GM21717 (cell line): ENCODE measurements around the gene RUNX1.

Source experiments
- ATAC-seq: cut with Tn5 transposase; IDR thresholded peaks from one replicate; pipeline ENCODE4 v1.9.1; 2021; ENCODE audit warnings: mild to moderate bottlenecking, moderate library complexity; ENCODE audit not compliant: unreplicated experiment

The RUNX1 gene

DNA sequence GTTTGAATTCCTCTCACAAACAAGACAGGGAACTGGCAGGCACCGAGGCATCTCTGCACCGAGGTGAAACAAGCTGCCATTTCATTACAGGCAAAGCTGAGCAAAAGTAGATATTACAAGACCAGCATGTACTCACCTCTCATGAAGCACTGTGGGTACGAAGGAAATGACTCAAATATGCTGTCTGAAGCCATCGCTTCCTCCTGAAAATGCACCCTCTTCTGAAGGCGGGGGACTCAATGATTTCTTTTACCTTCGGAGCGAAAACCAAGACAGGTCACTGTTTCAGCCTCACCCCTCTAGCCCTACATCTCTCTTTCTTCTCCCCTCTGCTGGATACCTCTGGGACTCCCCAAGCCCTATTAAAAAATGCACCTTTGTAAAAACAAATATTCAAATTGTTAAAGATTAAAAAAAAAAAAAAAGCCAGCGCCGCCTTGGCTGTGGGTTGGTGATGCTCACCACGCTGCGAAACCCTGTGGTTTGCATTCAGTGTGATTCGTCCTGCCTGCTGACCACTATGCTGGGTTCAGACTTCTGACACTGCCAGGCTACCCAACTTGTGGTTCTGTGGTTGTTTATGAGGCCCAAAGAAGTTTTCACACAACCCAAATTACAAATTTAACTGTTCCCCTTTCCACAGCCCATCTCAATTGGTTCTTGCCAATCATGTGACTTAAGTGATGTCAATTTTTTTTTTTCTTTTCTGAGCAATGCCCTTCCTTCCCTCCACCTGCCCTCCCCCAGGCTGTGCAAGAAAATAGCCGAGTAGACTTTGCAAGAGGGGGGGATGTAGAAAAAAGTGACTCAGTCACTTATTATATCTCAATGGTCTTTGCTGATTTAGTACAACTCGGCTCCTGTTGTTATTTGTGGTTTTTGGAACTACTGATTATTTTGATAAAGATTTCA lies at the start of gene RUNX1:
RUNX1 (minus strand) TSS at position 597 of the 912 bp plus-strand sequence.
- ATAC-seq = peak; percentile 48

GRCh38 chr21:35097525-35097924 lies 48.4 kb upstream of the RUNX1 start:
- ATAC-seq = no peak

GRCh38 chr21:35096959-35097358 lies 47.9 kb upstream of the RUNX1 start:
- ATAC-seq = no peak

GRCh38 chr21:35095859-35096291 lies 46.8 kb upstream of the RUNX1 start:
- ATAC-seq = no peak

- no peak for ATAC-seq
Measured at GRCh38 chr21:35093514-35093913, 44.4 kb upstream of the RUNX1 start.

DNA sequence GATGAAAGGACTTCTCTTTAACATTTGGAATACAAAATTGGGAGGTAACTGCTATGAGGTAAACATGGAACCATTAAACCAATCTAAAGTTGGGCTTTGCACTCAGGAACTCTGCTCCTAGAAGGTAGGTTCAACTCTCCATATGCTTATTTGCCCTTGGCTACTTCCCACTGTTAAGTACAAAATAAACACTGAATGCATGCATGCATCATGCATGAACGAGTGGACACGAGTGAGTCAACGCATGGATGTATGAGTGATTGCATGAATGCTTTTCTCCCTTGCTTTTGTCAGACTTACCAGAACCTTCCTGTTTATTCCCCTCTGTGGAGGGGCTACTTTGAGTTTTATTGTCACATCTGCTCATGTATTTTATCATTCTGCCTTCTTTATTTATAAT lies 42.4 kb upstream of the RUNX1 start:
- no peak for ATAC-seq

DNA sequence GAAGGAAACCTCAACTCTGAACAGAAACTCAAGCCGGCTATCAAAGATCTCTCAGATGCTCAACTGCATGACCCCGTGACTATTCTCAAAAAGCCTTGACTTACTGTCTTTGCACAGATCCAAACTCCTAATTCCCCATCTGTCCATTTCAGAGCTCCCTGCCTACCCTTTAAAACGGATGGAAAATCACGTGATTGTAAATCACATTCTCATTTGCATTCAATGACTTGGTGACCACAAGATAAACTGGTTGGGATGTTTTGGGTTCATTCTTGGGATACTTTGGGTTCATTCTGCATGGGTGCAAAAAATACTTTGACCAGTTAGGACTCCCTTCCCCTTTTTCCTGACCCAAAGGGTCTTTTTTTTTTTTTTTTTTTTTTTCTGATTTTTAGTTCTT lies 41.3 kb upstream of the RUNX1 start:
- ATAC-seq = no peak

GRCh38 chr21:35088319-35088771 lies 39.2 kb upstream of the RUNX1 start:
- no peak for ATAC-seq

- no peak for ATAC-seq
Measured at GRCh38 chr21:35086357-35086756, 37.3 kb upstream of the RUNX1 start.

DNA sequence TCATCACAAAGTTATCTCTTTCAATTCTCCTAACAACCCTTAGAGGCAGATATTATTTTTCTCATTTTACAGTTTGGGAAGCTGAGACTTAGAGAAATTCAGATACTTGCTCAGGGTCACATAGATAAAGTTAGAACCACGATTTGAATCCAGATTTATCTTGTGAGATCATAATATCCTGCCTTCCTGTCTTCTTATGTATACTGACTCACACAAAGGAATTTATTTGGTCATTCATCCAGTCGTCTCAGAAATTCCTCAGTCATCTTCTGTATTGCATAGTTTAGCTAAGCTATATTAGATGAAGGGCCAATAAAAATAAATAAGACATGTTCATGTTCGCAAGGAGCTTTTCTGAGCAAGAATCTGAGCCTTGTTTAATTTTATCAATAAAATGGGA lies 35.8 kb upstream of the RUNX1 start:
- no peak for ATAC-seq

- ATAC-seq = no peak
Measured at GRCh38 chr21:35083246-35083645, 34.1 kb upstream of the RUNX1 start.

DNA sequence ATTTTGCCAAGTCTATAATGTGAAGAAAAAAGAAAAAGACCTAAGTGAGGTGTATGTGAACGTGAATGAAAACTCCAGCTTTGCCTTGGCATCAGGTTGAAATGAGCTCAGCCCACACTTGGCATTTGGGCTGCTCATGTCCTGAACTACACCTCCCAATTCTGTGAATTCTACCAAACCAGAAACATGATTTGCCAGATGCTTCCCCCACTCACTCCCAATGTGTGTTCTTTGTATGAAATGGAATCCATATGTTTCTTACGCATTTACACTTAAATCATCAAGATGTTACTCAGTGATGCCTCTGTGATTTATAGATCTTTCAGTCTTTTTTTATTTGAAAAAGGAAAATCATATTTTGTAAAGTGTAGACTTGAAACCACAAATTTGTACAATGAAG lies 32.8 kb upstream of the RUNX1 start:
- no peak for ATAC-seq

- no peak for ATAC-seq
Measured at GRCh38 chr21:35079181-35079580, 30.1 kb upstream of the RUNX1 start.

DNA sequence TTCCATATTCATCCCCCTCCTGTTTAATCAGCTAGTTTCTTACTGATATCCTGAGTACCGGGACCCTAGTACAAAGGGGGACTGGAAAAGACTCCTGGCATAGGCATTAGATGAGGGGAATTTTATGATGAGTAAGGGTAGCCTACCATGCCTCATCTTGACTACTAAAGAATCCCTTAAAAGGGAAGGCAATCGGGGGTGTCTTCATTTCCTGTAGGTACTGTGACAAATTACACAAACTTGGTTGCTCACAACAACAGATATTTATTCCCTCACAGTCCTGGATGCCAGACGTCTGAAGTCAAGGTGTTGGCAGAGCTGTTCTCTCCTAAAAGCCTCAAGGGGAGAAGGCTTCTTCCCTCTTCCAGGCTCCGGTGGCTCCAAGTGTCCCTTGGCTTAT lies 28.9 kb upstream of the RUNX1 start:
- no peak for ATAC-seq

GRCh38 chr21:35077466-35077865 lies 28.4 kb upstream of the RUNX1 start:
- no peak for ATAC-seq

DNA sequence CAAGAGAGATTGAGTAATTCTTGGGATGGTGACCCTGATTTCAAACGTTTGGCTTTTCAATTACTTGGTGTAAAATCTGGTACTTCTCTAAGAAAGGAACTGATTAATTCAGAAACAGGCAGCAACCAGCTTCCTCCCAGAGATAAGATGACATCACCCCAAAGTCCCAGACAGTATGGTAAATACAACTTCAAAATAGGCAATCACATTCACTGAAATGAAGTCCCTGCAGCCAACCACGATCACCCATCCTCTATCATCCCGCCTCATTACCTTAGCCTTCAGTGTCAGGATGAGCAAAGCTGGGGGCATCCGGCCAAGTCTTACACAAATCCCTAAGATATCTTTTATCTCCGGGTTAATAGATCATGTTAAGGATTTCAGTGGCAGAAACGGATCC lies 26.4 kb upstream of the RUNX1 start:
- no peak for ATAC-seq

DNA sequence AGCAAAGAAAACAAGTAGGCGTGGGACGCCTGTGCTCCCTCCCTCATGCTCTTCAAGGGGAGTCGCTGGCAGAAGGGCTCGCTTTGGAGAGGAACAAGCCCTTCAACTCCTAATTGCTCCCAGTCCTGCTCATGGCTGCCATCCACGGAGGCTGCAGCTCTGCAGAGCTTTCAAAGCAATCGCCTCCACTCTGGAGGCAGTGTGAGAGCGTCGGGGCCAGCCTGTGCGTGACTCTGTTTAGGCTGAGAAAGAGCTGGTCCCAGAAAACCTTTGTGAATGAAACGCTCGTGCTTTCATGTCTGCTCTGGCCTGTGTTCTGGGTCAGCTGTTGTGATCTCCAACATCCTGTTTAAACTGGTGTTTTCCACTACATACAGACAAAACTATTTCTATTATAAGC lies 23.9 kb upstream of the RUNX1 start:
- no peak for ATAC-seq

DNA sequence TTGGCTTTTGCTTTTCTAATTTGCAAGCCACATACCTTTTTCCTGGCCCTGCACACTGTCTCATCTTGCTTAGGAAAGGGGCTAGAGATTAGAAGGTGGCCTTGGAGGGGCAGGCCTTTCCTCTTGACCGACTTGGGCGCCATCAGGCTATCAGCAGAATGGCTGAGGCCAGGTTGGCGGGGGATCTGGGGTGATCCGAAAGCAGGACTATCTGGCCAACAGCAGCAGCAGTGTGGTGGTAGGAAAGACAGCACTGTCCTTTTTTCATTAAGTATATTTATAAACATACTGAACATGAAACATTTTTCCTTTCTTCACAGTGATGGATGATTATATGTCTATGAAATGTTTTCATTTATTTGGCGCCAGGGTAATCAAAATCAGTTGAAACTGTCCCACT lies 23.5 kb upstream of the RUNX1 start:
- no peak for ATAC-seq

DNA sequence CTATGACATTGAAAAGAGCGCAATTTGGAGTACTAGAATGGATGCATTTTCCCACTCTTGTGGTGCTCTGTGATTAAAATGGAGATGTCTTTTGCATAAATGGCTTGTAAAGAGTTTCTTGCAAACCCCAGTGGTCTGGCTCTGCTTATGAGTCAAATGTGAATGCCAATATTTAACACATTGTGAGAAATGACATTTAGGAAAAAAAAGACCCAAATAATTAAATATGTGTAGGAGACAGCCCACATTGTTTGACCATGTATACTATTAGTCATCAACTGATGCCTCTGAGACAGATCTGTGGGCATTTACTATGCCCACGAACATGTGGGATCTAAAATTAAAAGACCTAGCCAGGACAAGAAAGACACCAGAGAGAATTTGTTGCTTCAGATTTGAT lies 22.2 kb upstream of the RUNX1 start:
- no peak for ATAC-seq

DNA sequence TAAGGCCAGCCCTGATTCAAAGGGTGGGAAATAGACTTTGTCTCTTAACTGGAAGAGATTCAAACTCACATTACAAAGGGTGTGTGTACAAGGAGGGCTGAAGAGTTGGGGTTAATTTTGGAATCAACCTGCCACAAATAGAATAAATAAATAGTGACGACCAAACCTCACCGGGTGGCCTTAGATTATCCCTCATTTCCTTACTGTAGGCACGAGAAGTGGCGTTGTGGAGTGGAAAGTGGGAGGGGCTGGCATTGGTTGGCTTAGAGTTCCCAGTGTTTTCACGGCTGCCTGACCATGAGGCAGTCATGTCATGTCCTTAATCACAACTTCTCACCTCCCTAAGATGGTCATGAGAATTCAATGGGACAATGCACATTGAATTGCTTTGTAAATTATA lies 21.3 kb upstream of the RUNX1 start:
- ATAC-seq = no peak

GRCh38 chr21:35066824-35067223 lies 17.7 kb upstream of the RUNX1 start:
- ATAC-seq = no peak

DNA sequence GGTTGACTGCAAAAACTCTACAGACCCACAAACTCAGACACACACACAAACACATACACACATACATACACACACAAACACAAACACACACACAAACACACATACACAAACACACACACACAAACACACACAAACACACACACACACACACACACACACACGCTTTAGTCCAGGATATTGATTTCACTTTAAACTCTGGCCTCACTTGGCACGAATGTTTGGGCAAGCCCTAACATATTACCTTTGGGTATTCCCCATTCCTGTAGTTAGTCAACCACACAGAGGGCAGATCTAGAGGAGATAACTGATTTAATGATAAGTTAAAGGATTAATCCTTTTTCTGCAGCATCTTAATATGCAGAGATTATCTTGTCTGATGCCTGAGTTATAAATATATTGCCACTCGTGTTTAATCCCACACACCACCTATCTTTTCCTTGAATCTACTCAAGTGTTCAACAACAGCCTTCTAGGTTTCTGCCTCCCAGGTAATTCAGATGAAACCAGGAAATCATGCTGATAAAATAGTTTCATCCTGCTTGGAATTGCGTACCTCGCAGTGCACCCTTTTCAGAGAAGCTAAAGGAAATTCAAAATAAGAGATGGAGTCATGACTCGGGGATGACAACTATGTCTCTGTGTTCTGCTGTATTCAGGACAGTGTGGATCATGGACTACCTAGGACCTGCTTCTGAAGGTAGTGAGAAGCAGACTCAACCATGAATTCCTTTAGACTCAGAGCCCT lies 14.5 kb upstream of the RUNX1 start:
- ATAC-seq = no peak
